ENCODE measurements around the gene TMEM270.
A peak's percentile ranks its signal among the peaks of the same experiment; 100 is the strongest.
"Not testable (repeated sequence)": the region's sequence is repeated elsewhere in the genome, so short reads cannot be mapped to it uniquely, and the experiment has no call there.

TMEM270 gene, protein sequence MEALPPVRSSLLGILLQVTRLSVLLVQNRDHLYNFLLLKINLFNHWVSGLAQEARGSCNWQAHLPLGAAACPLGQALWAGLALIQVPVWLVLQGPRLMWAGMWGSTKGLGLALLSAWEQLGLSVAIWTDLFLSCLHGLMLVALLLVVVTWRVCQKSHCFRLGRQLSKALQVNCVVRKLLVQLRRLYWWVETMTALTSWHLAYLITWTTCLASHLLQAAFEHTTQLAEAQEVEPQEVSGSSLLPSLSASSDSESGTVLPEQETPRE

GRCh38 chr7:73860859-73861258 lies at the start of gene TMEM270:
TMEM270 (plus strand) TSS chr7:73861159; CDS start chr7:73861195, 36 bp downstream.
- DNase-seq, result no peak

- peak; percentile 58 for DNase-seq
Observed at GRCh38 chr7:73811760-73812168, 49.2 kb upstream of the TMEM270 start.

- DNase-seq, result no peak
Observed at GRCh38 chr7:73812996-73813395, 48.0 kb upstream of the TMEM270 start.

DNA sequence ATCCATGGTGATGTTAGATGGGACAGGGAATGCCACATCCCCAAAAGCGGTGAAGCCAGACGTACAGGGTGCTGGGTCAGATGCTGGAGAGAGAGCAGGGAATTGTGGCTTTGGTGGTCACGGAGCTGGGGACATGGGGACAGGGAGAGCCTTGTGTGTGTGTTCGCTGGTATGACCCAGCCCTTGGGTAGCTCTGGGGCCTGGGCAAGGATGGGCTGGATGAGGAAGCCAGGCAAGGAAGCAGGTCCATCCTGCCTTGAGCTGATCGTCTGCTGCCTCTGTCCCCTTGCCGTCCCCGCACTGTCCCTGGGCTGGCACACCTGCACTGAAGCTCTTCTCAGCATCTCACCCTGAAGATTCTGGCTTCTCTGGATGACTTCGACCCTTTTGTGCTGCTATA lies 45.5 kb upstream of the TMEM270 start:
- DNase-seq, result no peak

DNA sequence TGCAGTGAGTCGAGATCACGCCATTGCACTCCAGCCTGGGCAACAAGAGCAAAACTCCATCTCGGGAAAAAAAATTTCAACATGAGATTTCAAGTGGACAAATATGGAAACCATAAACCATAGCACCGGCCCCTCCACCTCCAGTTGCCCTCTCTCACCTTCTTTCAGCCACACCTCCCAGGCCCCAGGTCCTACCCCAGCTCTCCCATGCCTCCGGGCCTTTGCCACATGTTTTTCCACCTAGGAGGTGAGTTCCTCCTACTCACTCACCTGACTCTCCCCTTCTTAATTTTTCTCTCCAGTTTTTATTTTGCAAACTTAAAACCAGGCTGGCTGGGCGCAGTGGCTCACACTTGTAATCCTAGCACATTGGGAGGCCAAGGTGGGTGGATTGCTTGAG lies 43.8 kb upstream of the TMEM270 start:
- DNase-seq, result no peak

GRCh38 chr7:73820013-73820412 lies 40.9 kb upstream of the TMEM270 start:
- no peak for DNase-seq

GRCh38 chr7:73821597-73822285 lies 39.2 kb upstream of the TMEM270 start:
- DNase-seq, result not testable (repeated sequence)

GRCh38 chr7:73822319-73823173 lies 38.4 kb upstream of the TMEM270 start:
- no peak for DNase-seq

DNA sequence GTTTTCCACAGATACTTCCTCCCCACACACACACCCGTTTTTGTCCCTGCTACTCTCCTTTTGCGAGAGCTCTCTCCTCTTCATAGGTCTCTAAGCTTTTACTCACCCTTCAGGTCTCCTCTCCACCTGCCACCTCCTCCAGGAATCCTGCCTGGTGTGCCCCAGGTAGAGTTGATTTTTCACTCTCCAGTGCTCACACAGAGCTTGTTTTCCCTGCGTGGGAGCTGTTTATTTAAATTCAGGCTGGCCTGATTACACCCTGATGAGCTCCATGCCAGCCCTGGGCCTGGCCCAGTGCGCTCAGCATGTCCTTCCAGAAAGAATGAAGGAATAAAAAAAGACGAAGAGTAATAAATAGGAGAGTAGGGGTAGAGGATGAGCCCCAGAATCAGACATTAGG lies 37.7 kb upstream of the TMEM270 start:
- DNase-seq, result no peak

DNA sequence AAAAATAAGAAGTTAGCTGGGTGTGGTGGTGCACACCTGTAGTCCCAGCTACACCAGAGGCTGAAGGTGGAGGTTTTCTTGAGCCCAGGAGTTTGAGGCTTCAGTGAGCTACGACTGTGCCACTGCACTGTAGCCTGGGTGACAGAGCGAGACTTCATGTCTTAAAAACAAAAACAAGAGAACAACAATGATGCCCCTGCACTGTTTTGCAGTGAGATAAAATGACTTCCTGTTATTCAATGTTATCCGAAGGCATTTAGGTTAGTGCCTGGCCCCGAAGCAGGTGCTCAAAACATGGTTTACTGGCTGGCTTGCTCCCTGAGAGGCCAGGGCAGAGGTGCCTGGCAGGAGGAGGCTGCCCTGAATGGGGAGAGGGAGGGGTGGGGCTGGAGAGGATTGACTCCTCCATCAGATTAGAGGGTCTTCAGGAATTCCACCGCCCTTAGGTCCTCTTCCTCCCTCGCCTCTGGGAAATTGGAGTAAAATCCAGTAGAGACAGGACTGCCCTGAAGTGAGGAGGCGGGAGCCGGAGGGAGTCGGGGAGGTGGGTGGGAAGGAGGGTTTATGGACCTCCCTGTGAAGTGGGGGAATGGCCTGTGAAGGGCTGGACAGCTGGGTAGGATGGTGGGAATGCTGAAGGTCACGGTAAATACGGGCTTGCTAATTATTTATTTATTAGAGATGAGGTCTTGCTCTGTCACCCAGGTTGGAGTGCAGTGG lies 36.9 kb upstream of the TMEM270 start:
- no peak for DNase-seq

DNA sequence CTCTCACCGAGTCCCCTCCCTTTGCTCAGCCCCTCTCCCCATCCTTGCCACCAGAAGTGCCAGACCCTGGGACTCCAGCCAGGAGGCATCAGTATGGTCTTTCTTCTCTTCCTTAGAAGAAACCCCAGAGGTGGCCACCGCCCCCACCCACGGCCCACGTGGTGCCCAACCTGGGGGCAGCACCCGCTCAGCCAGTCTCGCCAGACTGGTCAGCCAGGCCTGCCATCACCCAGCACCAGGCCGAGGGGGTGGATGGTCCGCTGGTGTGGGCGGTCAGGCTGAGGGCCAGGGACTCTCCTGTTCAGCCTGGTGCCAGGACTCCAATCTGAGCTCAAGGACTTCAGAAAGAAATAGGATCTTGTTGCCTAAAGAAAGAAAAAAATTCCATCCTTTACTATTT lies 36.0 kb upstream of the TMEM270 start:
- no peak for DNase-seq

GRCh38 chr7:73827567-73828106 lies 33.3 kb upstream of the TMEM270 start:
- DNase-seq, result no peak

DNA sequence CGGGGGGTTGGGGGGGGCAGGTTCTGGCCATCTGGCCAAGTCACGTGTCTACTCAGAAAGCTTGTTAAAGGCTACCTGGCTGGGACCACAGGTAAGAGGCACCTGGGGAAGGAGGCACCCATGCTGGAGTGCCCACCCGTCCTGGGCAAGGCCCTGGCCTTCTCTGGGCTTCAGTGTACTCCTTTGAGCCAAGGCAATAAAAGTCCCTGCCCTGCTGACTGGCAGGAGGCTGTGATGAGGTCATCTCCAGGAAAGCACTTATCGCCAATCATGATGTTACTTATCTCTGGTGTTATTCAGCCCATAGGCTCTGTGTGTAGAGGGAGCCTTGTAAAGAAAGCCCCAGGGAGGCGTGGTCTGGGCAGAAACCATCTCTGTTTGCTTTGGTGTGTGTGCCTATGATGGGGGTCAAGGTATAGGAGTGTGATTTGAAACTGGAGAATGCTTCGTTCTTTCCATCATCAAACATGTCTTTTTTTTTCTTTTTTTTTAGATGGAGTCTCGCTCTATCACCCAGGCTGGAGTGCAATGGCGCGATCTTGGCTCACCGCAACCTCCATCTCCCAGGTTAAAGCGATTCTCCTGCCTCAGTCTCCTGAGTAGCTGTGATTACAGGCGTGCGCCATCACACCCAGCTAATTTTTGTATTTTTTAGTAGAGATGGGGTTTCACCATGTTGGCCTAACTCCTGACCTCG lies 32.7 kb upstream of the TMEM270 start:
- no peak for DNase-seq

GRCh38 chr7:73828972-73829371 lies 32.0 kb upstream of the TMEM270 start:
- no peak for DNase-seq

GRCh38 chr7:73829505-73829904 lies 31.5 kb upstream of the TMEM270 start:
- no peak for DNase-seq

DNA sequence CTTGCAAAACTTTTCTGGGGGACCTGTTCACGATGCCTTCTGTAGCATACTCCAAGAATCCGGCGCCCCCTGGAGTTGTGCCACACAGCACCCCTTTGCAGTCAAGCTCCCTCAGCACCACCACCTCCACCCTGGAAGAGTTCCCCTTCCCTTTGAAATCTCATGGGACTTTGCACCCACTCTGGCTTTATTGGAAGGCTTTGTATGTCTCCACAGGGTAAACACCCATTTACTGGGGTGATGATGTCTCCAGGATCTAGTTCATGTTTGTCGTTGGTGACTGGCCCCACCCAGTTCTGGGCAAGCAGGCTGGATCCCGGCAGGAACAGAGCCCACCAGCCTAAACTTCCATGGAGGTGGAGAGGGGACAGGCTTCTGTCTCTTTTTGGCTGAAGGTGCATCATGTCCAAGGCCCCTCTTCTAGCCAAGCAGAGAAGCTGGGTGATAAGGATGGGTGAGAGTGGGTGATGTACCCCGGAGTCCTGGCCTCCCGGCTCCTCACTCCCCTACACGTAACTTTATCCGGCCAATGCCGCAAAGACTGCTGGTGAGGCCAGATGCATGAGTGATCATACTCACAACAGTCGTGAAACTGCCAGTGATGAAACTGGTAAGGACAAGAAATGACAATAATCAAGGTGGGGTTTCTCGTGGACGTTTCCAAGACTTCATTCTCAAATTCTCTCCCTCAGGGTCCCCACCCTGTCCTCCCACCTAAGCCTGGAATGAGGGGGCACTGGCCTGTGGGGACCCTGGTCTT lies 30.9 kb upstream of the TMEM270 start:
- no peak for DNase-seq

GRCh38 chr7:73830681-73831583 lies 30.0 kb upstream of the TMEM270 start, which contains the start of gene CLDN4:
CLDN4 (plus strand) TSS chr7:73830996; CDS start chr7:73831202, 206 bp downstream.
- DNase-seq, result no peak

DNA sequence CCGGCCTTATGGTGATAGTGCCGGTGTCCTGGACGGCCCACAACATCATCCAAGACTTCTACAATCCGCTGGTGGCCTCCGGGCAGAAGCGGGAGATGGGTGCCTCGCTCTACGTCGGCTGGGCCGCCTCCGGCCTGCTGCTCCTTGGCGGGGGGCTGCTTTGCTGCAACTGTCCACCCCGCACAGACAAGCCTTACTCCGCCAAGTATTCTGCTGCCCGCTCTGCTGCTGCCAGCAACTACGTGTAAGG lies 29.4 kb upstream of the TMEM270 start:
- DNase-seq, result no peak

GRCh38 chr7:73831834-73832651 lies 28.9 kb upstream of the TMEM270 start:
- no peak for DNase-seq
